Activated CD8-positive, alpha-beta T cell treated with anti-CD3 and anti-CD28 coated beads for 36 hours (primary cell): ENCODE measurements around the gene PKNOX2. TPM values are rescaled to one million over a fixed set of nuclear protein-coding genes. Genes with fewer than 3 reads are reported as not detected.

Experiments
- ATAC-seq: fragments of 200-7000 bp; cut with Tn5 transposase; one replicate; pipeline ENCODE4 v1.10.0; 2021; ENCODE audit warnings: mild to moderate bottlenecking, moderate library complexity
- CTCF ChIA-PET: fragments of 350-600 bp; sonication (Branson Sonifier 250); formaldehyde crosslinking; loops from one replicate; lab custom pipeline; 2021; ENCODE audit warnings: antibody characterized with exemption; lab: Charles Lee
- POLR2A ChIA-PET: fragments of 350-600 bp; sonication (Branson Sonifier 250); formaldehyde crosslinking; loops from one replicate; lab custom pipeline; 2021; ENCODE audit warnings: antibody characterized with exemption; lab: Charles Lee
- DNase-seq: peaks from one replicate; pipeline ENCODE4 v3.0.0-alpha.2; 2020
- H3K27ac Mint-ChIP-seq: one replicate; pipeline ENCODE4 v1.8.0; 2021; ENCODE audit warnings: mild to moderate bottlenecking, mixed read lengths
- H3K27me3 Mint-ChIP-seq: one replicate; pipeline ENCODE4 v1.8.0; 2021; ENCODE audit warnings: mixed read lengths
- H3K36me3 Mint-ChIP-seq: one replicate; pipeline ENCODE4 v1.8.0; 2021; ENCODE audit warnings: low read depth, mixed read lengths
- H3K4me1 Mint-ChIP-seq: one replicate; pipeline ENCODE4 v1.8.0; 2021; ENCODE audit warnings: low read depth, mixed read lengths
- H3K4me3 Mint-ChIP-seq: one replicate; pipeline ENCODE4 v1.8.0; 2021; ENCODE audit warnings: mild to moderate bottlenecking, moderate library complexity, mixed read lengths
- H3K9me3 Mint-ChIP-seq: one replicate; pipeline ENCODE4 v1.8.0; 2021; ENCODE audit warnings: mixed read lengths
- CTCF ChIP-seq: fragments of 200-600 bp; IDR thresholded peaks from one replicate; pipeline ENCODE4 v1.8.0; 2022; ENCODE audit warnings: antibody characterized with exemption, mild to moderate bottlenecking
- intact Hi-C: fragments of 100-400 bp; cut with micrococcal nuclease; formaldehyde crosslinking; loops from one replicate; pipeline ENCODE4 v1.10.0; 2022
- total RNA-seq, 2 experiments: library from RNA; stranded (reverse); gene quantifications; one replicate each; pipeline ENCODE4 v1.2.3, GENCODE V29; 2021

PKNOX2 gene
- total RNA-seq, 2 experiments from 2014 or later, result not detected

GRCh38 chr11:125179346-125179745, 14.8 kb downstream of the PKNOX2 start:
- no peak overlapping the region for H3K27ac Mint-ChIP-seq

GRCh38 chr11:125179895-125180294, 15.3 kb downstream of the PKNOX2 start:
- no peak overlapping the region for H3K4me3 Mint-ChIP-seq
- no peaks in the 10 kb centered on the region for H3K4me1 Mint-ChIP-seq
- POLR2A ChIA-PET, result no interaction called here
- ATAC-seq, result no peak
- intact Hi-C loops, result no loop called here
- H3K36me3 Mint-ChIP-seq, result no peaks in the 10 kb centered on the region
- TF ChIP-seq CTCF, result no peak
- H3K9me3 Mint-ChIP-seq, result no peaks in the 10 kb centered on the region
- H3K27me3 Mint-ChIP-seq, result peaks cover 37% of the 10 kb centered on the region
- no peak for DNase-seq
- CTCF ChIA-PET, result no interaction called here
- no peak overlapping the region for H3K27ac Mint-ChIP-seq

More at GRCh38 chr11:125179346-125179745, 14.8 kb downstream of the PKNOX2 start:
- ChIA-PET POLR2A (interaction anchor here (0.7 kb wide), 1 partner anchor 106 kb away, joined by 3 read pairs; no protein-coding TSS in a partner anchor), CTCF (no interaction called here)
- Mint-ChIP-seq H3K27me3 (peaks cover 37% of the 10 kb centered on the region), H3K4me1 (no peaks in the 10 kb centered on the region), H3K36me3 (no peaks in the 10 kb centered on the region), H3K9me3 (no peaks in the 10 kb centered on the region), H3K4me3 (no peak overlapping the region)
- intact Hi-C loops, result no loop called here
- DNase-seq (no peak), ATAC-seq (no peak)
- TF ChIP-seq CTCF, result no peak

GRCh38 chr11:125180413-125181305, 16.1 kb downstream of the PKNOX2 start:
- POLR2A ChIA-PET, result no interaction called here
- Mint-ChIP-seq H3K36me3 (no peaks in the 10 kb centered on the region), H3K4me3 (no peak overlapping the region), H3K27ac (no peak overlapping the region), H3K4me1 (no peaks in the 10 kb centered on the region), H3K27me3 (peaks cover 36% of the 10 kb centered on the region), H3K9me3 (no peaks in the 10 kb centered on the region)
- CTCF ChIA-PET, result no interaction called here
- no peak for DNase-seq
- intact Hi-C loops, result no loop called here
- ATAC-seq, result no peak
- TF ChIP-seq CTCF, result no peak

- Mint-ChIP-seq H3K36me3 (no peaks in the 10 kb centered on the region), H3K27me3 (peaks cover 31% of the 10 kb centered on the region), H3K4me3 (no peak overlapping the region), H3K27ac (no peak overlapping the region), H3K4me1 (no peaks in the 10 kb centered on the region), H3K9me3 (peaks cover 2% of the 10 kb centered on the region)
- intact Hi-C loops, result no loop called here
- DNase-seq, result no peak
- no peak for ATAC-seq
- ChIA-PET CTCF (no interaction called here), POLR2A (no interaction called here)
- TF ChIP-seq CTCF, result no peak
Observed at GRCh38 chr11:125182573-125182972, 18.0 kb downstream of the PKNOX2 start.

- Mint-ChIP-seq H3K9me3 (peaks cover 2% of the 10 kb centered on the region), H3K27ac (no peak overlapping the region), H3K27me3 (peaks cover 35% of the 10 kb centered on the region), H3K36me3 (no peaks in the 10 kb centered on the region), H3K4me3 (no peak overlapping the region), H3K4me1 (no peaks in the 10 kb centered on the region)
- intact Hi-C loops, result no loop called here
- no peak for ATAC-seq
- CTCF ChIA-PET, result no interaction called here
- no peak for TF ChIP-seq CTCF
- no peak for DNase-seq
- POLR2A ChIA-PET, result no interaction called here
Observed at GRCh38 chr11:125183641-125184040, 19.1 kb downstream of the PKNOX2 start.
